ENCODE results near the gene HIVEP2. TPM values are rescaled to one million over a fixed set of nuclear protein-coding genes. Genes with fewer than 3 reads are reported as not detected.

HIVEP2 gene
- total and polyA plus RNA-seq, 2 donors (not counting 3 experiments of a cell fraction or from before 2014, with no cell fraction given), result 1.3 to 4.7 TPM

DNA sequence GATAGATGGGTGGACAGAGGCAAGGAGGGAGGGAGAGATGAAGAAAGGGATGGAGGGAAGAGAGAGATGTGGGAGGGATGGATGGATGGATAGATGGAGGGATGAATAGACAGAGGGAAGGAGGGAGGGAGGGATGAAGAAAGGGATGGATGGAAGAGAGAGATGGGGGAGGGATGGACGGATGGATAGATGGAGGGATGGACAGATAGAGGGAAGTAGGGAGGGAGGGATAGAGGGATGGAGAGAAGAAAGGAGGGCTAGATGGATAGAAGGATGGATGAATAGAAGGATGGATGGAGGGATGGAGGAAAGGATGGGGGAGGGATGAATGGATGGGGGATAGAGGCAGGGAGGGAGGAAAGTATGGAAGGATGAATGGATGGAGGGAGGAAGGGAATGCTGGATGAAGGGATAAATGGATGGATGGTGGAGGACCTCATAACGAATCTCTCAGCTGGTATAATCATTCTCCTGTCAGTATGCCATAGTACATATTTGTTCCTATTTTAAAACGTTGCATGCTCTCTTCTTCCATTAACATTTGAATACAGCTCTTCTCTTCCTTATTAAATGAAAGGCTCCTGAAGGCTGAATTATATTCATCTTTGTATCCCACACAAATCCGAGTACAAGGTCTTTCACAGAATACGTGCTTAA lies 136.4 kb downstream of the HIVEP2 start:
- TF ChIP-seq, protein P1, sequence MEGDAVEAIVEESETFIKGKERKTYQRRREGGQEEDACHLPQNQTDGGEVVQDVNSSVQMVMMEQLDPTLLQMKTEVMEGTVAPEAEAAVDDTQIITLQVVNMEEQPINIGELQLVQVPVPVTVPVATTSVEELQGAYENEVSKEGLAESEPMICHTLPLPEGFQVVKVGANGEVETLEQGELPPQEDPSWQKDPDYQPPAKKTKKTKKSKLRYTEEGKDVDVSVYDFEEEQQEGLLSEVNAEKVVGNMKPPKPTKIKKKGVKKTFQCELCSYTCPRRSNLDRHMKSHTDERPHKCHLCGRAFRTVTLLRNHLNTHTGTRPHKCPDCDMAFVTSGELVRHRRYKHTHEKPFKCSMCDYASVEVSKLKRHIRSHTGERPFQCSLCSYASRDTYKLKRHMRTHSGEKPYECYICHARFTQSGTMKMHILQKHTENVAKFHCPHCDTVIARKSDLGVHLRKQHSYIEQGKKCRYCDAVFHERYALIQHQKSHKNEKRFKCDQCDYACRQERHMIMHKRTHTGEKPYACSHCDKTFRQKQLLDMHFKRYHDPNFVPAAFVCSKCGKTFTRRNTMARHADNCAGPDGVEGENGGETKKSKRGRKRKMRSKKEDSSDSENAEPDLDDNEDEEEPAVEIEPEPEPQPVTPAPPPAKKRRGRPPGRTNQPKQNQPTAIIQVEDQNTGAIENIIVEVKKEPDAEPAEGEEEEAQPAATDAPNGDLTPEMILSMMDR (IDR thresholded peaks at IDR 0.05; ENCODE audit: extremely low read depth in 1 of 2, insufficient read depth in 1 of 2, low read depth in 1 of 2, low read length in 2 of 2), result no peak
- no peak for TF ChIP-seq GATA2 (IDR thresholded peaks at IDR 0.05; ENCODE audit: insufficient read depth, insufficient read length, low read depth, low read length)
- no peak for TF ChIP-seq POLR2AphosphoS5 (IDR thresholded peaks at IDR 0.05; ENCODE audit: insufficient read depth, low read depth, low read length)
- TF ChIP-seq, protein P2, sequence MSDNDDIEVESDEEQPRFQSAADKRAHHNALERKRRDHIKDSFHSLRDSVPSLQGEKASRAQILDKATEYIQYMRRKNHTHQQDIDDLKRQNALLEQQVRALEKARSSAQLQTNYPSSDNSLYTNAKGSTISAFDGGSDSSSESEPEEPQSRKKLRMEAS (IDR thresholded peaks at IDR 0.05; ENCODE audit: insufficient read depth, insufficient read length), result no peak
- BruUV-seq (replicated peaks), result no TSS peak
- dilution Hi-C loops (cut with MboI; ENCODE audit: extremely low pct_ligation_motif_present, low sequenced_read_pairs) (no loop called here), intact Hi-C loops (cut with micrococcal nuclease) (no loop called here)
- Histone ChIP-seq H3K27me3 (ENCODE audit: control insufficient read depth in 2 of 2, insufficient read depth in 2 of 2, low read length in 2 of 2) (no peaks in the 10 kb centered on the region), H3K9me1 (replicated peaks; ENCODE audit: control insufficient read depth, extremely low read depth, insufficient read depth, low read length) (no peaks in the 10 kb centered on the region), H3K9me3 (replicated peaks; ENCODE audit: control insufficient read depth, insufficient read depth, low read length) (no peaks in the 10 kb centered on the region), H3K27ac (ENCODE audit: insufficient read depth, low read depth, low read length) (no peak overlapping the region), H2AFZ (ENCODE audit: low read depth, low read length) (no peak overlapping the region), H3K36me3 (ENCODE audit: control insufficient read depth in 2 of 2, extremely low read depth in 1 of 2, insufficient read depth in 2 of 2, low read length in 2 of 2) (no peaks in the 10 kb centered on the region), H3K9ac (replicated peaks; ENCODE audit: extremely low read depth, insufficient read depth, low read length) (no peak overlapping the region), H4K20me1 (replicated peaks; ENCODE audit: control insufficient read depth, extremely low read depth, insufficient read depth, low read length) (no peaks in the 10 kb centered on the region), H3K4me2 (ENCODE audit: insufficient read depth, low read length) (no peak overlapping the region), H3K4me3 (replicated peaks in 1 of 3; ENCODE audit: insufficient read depth in 1 of 3, low read depth in 1 of 3, low read length in 3 of 3) (no peak overlapping the region), H3K79me2 (ENCODE audit: control insufficient read depth, insufficient read depth, low read length) (no peaks in the 10 kb centered on the region), H3K4me1 (ENCODE audit: control insufficient read depth, extremely low read depth, insufficient read depth, low read length) (no peaks in the 10 kb centered on the region)
- ChIA-PET POLR2A (no interaction called here), CTCF (interaction anchor here (1.6 kb wide), 1 partner anchor 11 kb away, joined by 4 read pairs; no protein-coding TSS in a partner anchor)
- FAIRE-seq (no peak), DNase-seq (ENCODE audit: low read depth, low spot score) (no peak)

DNA sequence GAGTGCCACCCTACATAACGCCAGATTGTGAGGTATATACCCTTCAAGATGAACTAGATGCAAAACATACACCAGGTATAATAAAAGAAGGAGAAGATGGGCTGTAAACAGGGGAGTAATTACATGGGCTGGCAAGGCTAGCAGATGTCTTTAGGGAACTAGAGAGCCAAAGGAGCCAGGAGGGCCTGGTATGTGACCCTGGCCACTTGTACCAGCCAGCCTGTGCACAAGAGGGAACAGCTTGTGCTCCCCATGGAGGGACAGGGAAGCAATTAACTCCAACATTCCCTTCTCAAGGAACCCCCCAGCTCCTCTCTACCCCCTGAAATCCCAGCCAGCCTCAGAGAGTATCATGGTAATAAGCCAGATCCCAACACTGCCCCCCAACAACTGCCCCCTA lies 139.9 kb downstream of the HIVEP2 start:
- ChIA-PET CTCF (interaction anchor here (1.3 kb wide), 1 partner anchor 222 kb away, joined by 4 read pairs; no protein-coding TSS in a partner anchor), POLR2A (no interaction called here)
- H2AFZ ChIP-seq (ENCODE audit: low read depth, low read length), result no peak overlapping the region
- H3K4me3 ChIP-seq (replicated peaks in 1 of 3; ENCODE audit: insufficient read depth in 1 of 3, low read depth in 1 of 3, low read length in 3 of 3), result no peak overlapping the region
- TF ChIP-seq GATA2 (IDR thresholded peaks at IDR 0.05; ENCODE audit: insufficient read depth, insufficient read length, low read depth, low read length) (no peak), JUN (IDR thresholded peaks at IDR 0.05; ENCODE audit: borderline replicate concordance, insufficient read depth, insufficient read length, low read depth) (no peak), FOS (IDR thresholded peaks at IDR 0.05; ENCODE audit: borderline replicate concordance, insufficient read depth, low read length) (no peak), POLR2AphosphoS5 (IDR thresholded peaks at IDR 0.05; ENCODE audit: insufficient read depth, low read depth, low read length) (no peak), MYC (IDR thresholded peaks at IDR 0.05; ENCODE audit: low read depth, low read length) (no peak), EZH2 (IDR thresholded peaks at IDR 0.05; ENCODE audit: borderline replicate concordance, low read depth, low read length, severe bottlenecking) (no peak), POLR2A (IDR thresholded peaks at IDR 0.05; ENCODE audit: low read depth, low read length) (no peak)
- TF ChIP-seq, protein P1 (IDR thresholded peaks at IDR 0.05; ENCODE audit: extremely low read depth in 1 of 2, insufficient read depth in 1 of 2, low read depth in 1 of 2, low read length in 2 of 2), result no peak
- TF ChIP-seq, protein P2 (IDR thresholded peaks at IDR 0.05; ENCODE audit: insufficient read depth, insufficient read length), result no peak
- H3K9ac ChIP-seq (replicated peaks; ENCODE audit: extremely low read depth, insufficient read depth, low read length), result no peak overlapping the region
- H3K27me3 ChIP-seq (ENCODE audit: control insufficient read depth in 2 of 2, insufficient read depth in 2 of 2, low read length in 2 of 2), result no peaks in the 10 kb centered on the region
- no peak overlapping the region for H3K4me2 ChIP-seq (ENCODE audit: insufficient read depth, low read length)
- dilution Hi-C loops (cut with MboI; ENCODE audit: extremely low pct_ligation_motif_present, low sequenced_read_pairs) (no loop called here), intact Hi-C loops (cut with micrococcal nuclease) (no loop called here)
- no peaks in the 10 kb centered on the region for H3K36me3 ChIP-seq (ENCODE audit: control insufficient read depth in 2 of 2, extremely low read depth in 1 of 2, insufficient read depth in 2 of 2, low read length in 2 of 2)
- H3K79me2 ChIP-seq (ENCODE audit: control insufficient read depth, insufficient read depth, low read length), result no peaks in the 10 kb centered on the region
- H3K9me3 ChIP-seq (replicated peaks; ENCODE audit: control insufficient read depth, insufficient read depth, low read length), result no peaks in the 10 kb centered on the region
- FAIRE-seq (no peak), DNase-seq (ENCODE audit: low read depth, low spot score) (no peak)
- no peak overlapping the region for H3K27ac ChIP-seq (ENCODE audit: insufficient read depth, low read depth, low read length)
- BruUV-seq (replicated peaks), result no TSS peak
- peaks cover 5% of the 10 kb centered on the region for H3K4me1 ChIP-seq (ENCODE audit: control insufficient read depth, extremely low read depth, insufficient read depth, low read length)
- no peaks in the 10 kb centered on the region for H4K20me1 ChIP-seq (replicated peaks; ENCODE audit: control insufficient read depth, extremely low read depth, insufficient read depth, low read length)
- no peaks in the 10 kb centered on the region for H3K9me1 ChIP-seq (replicated peaks; ENCODE audit: control insufficient read depth, extremely low read depth, insufficient read depth, low read length)
